ENCODE results near the gene MARK3.

The MARK3 gene

DNA sequence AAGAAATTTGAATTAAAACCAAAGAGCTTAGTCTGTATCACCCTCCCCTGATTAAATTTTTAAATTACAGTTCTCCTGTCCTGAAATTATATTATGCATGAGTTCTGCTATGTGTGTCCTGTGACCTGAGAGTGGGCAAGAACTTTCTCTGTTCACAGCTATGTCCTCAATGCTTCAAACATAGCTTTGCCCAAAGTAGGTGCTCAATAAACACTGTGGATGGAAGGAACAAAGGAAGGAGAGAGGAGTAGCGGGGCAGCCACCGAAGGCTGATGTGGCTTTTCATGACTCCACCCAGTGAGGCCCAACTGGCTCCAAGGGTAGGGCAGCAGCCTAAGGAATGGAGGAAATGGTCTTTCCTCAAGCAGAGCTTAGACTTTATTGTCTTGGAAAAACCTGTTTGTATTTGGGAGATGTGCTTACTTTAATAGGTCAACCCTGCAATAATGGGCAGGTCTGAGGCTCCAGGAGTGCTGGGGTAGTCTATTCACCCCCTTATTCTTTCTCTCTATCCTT lies 7.6 kb upstream of the MARK3 start:
- TF ChIP-seq SPI1 (IDR thresholded peaks at IDR 0.05; ENCODE audit: borderline replicate concordance, low read depth) (no peak), GABPA (IDR thresholded peaks at IDR 0.05; ENCODE audit: low read depth) (no peak), REST (IDR thresholded peaks at IDR 0.05; ENCODE audit: insufficient replicate concordance, low read depth) (no peak), POLR2AphosphoS5 (IDR thresholded peaks at IDR 0.05; ENCODE audit: low read depth) (no peak)
- TF ChIP-seq, protein P1, sequence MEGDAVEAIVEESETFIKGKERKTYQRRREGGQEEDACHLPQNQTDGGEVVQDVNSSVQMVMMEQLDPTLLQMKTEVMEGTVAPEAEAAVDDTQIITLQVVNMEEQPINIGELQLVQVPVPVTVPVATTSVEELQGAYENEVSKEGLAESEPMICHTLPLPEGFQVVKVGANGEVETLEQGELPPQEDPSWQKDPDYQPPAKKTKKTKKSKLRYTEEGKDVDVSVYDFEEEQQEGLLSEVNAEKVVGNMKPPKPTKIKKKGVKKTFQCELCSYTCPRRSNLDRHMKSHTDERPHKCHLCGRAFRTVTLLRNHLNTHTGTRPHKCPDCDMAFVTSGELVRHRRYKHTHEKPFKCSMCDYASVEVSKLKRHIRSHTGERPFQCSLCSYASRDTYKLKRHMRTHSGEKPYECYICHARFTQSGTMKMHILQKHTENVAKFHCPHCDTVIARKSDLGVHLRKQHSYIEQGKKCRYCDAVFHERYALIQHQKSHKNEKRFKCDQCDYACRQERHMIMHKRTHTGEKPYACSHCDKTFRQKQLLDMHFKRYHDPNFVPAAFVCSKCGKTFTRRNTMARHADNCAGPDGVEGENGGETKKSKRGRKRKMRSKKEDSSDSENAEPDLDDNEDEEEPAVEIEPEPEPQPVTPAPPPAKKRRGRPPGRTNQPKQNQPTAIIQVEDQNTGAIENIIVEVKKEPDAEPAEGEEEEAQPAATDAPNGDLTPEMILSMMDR (IDR thresholded peaks at IDR 0.05; ENCODE audit: insufficient read depth, low read length): no peak
- no peak for DNase-seq (ENCODE audit: low read depth in 1 of 2, low spot score in 1 of 2)
- H3K27me3 ChIP-seq (ENCODE audit: insufficient read depth, poor library complexity, severe bottlenecking): no peaks in the 10 kb centered on the region

GRCh38 chr14:103378038-103378854 lies 7.0 kb upstream of the MARK3 start:
- Histone ChIP-seq H3K27ac (replicated peaks) (no peak overlapping the region), H3K27me3 (ENCODE audit: insufficient read depth, poor library complexity, severe bottlenecking) (no peaks in the 10 kb centered on the region), H3K4me3 (replicated peaks; ENCODE audit: insufficient read depth, low read length) (no peak overlapping the region)
- DNase-seq (ENCODE audit: low read depth in 1 of 2, low spot score in 1 of 2): peak in 1 of 2 experiments; percentile 15
- TF ChIP-seq REST (IDR thresholded peaks at IDR 0.05; ENCODE audit: insufficient replicate concordance, low read depth) (no peak), GABPA (IDR thresholded peaks at IDR 0.05; ENCODE audit: low read depth) (no peak), SPI1 (IDR thresholded peaks at IDR 0.05; ENCODE audit: borderline replicate concordance, low read depth) (no peak), POLR2AphosphoS5 (IDR thresholded peaks at IDR 0.05; ENCODE audit: low read depth) (no peak)
- TF ChIP-seq, protein P1 (IDR thresholded peaks at IDR 0.05; ENCODE audit: insufficient read depth, low read length): no peak

More for the DNA sequence above, 7.6 kb upstream of the MARK3 start:
- Histone ChIP-seq H3K27ac (replicated peaks) (no peak overlapping the region), H3K4me3 (replicated peaks; ENCODE audit: insufficient read depth, low read length) (no peak overlapping the region)

DNA sequence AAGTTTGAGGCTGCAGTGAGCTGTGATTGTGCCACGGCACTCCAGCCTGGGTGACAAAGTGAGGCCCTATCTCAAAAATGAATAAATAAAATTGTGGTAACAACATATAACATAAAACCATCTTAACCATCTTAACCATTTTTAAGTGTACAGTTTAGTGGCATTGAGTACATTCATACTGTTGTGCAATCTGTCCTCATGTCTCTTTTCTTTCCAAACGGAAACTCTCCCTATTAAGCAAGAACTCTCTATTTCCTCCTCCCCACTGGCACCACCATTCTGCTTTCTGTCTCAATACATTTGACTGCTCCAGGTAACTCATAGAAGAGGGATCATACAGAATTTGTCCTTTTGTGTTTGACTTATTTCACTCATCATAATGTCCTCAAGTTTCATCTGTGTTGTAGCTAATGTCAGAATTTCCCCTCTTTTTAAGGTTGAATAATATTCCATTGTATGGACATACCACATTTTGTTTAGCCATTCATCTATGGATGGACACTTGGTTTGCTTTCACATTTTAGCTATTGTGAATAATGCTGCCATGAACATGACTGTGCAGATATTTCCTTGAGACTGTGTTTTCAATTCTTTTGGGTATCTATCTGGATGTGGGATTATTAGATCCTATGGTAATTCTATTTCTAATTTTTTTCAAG lies 4.4 kb upstream of the MARK3 start:
- peak; percentile 51 to 65 for DNase-seq (ENCODE audit: low read depth in 1 of 2, low spot score in 1 of 2)
- TF ChIP-seq POLR2AphosphoS5 (IDR thresholded peaks at IDR 0.05; ENCODE audit: low read depth) (no peak), REST (IDR thresholded peaks at IDR 0.05; ENCODE audit: insufficient replicate concordance, low read depth) (no peak), SPI1 (IDR thresholded peaks at IDR 0.05; ENCODE audit: borderline replicate concordance, low read depth) (no peak), GABPA (IDR thresholded peaks at IDR 0.05; ENCODE audit: low read depth) (no peak)
- TF ChIP-seq, protein P1 (IDR thresholded peaks at IDR 0.05; ENCODE audit: insufficient read depth, low read length): no peak

More for the DNA sequence above, 4.4 kb upstream of the MARK3 start:
- Histone ChIP-seq H3K4me3 (replicated peaks; ENCODE audit: insufficient read depth, low read length) (no peak overlapping the region), H3K27me3 (ENCODE audit: insufficient read depth, poor library complexity, severe bottlenecking) (no peaks in the 10 kb centered on the region), H3K27ac (replicated peaks) (peak overlapping the region; percentile 43)

Measured in HL-60 (cell line).